LNCAP (cell line): Measurements from ENCODE around the gene N4BP3.

Source experiments
- TF ChIP-seq, protein P1 (sequence below): fragments of 450-650 bp; IDR thresholded peaks from 2 replicates; pipeline ENCODE4 v1.5.1; 2017; ENCODE audit warnings: mild to moderate bottlenecking

Gene N4BP3

DNA sequence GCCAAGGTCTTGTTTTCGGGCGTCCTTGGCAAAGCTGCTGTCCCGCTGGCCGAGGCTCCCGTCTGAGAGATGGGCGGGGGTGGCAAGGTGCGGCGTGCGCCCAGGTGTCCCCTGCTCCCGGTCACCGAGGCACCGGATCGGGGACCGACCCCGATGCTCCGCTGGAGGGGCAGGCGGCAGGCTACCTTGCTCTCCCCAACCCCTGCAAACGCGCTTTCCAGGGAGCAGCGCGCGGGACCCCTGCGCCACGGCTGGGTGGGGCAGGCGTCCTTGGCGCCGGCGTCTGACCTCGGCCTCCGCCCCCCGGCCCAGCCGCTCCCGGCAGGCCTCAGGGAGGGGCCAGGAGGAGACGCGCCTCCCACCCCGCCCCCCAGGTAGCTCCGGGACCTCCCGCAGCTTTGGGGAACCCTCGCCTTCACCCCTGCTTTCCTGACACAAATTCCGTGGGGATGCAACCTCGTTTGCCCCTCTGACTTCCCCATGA is 551 bp downstream of the N4BP3 start:
- TF ChIP-seq, protein P1, sequence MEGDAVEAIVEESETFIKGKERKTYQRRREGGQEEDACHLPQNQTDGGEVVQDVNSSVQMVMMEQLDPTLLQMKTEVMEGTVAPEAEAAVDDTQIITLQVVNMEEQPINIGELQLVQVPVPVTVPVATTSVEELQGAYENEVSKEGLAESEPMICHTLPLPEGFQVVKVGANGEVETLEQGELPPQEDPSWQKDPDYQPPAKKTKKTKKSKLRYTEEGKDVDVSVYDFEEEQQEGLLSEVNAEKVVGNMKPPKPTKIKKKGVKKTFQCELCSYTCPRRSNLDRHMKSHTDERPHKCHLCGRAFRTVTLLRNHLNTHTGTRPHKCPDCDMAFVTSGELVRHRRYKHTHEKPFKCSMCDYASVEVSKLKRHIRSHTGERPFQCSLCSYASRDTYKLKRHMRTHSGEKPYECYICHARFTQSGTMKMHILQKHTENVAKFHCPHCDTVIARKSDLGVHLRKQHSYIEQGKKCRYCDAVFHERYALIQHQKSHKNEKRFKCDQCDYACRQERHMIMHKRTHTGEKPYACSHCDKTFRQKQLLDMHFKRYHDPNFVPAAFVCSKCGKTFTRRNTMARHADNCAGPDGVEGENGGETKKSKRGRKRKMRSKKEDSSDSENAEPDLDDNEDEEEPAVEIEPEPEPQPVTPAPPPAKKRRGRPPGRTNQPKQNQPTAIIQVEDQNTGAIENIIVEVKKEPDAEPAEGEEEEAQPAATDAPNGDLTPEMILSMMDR: no peak

DNA sequence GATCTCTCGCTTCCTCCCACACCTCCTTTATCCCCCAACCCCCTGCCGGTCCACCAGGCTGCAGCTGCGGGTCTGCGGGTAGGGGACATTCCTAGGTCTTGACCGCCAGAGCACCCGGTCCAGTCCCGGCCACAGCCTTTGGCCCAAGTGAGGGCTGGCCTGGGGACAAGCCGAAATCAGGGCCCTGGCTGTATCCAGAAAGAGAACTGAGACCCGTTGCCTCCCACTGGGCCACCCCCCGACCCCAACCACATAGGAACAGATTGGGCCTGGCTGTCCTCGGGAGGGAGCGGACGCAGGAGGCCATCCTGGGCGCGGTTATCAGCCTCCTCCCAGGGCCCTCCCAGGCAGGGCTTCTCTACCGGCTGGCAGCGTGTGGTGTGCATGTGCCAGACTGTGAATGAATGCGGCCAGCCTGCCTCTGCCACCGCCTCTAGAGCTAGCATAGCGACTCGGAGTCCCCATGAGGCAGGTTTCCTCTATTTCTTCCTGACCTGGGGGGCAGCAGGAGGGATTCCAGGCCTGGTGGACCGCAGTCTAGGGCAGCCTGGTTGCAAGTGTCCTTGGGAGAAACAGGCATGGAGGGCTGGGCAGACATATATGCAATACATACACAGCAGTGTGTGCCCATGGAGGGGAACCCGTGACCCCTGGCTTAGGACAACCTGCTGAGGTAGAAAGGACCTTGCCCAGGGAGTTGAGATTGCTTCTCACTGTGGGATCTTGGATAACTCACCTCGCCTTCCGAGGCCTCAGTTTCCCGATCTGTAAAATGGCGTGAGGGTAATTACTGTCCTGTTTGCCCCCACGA is 1.2 kb downstream of the N4BP3 start:
- TF ChIP-seq, protein P1: no peak

DNA sequence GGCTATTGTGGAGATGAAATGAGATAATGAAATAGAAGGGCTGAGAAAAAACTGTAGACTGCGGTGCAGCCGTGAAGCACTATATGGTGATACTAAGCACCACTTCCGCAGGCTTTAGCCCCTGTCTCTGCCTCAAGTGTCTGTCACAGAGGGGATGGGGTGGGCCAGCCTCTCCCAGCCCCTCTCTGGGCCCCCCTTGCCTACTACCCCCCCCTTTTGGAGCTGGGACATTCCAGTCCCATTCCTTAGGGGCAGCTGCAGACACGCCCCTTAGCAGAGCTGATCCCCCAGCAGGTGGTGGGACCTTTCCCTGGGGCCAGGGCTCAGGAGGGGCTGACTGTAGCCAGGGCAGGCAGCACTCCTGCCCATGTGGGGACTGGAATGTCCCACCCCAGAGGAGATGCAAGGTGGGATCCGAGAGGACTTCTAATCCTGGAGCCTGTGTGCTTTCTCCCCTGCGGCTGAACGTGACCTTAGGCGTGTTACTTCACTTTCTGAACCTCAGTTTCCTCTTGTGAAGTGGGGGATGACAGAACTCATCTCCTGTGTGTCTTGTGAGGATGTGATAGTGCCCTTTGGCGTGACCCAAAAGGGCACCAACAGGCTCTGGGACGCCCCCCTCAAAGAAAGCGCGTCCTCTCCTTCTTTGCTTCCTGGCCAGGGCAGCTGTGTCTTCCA is 1.9 kb downstream of the N4BP3 start:
- TF ChIP-seq, protein P1: no peak

DNA sequence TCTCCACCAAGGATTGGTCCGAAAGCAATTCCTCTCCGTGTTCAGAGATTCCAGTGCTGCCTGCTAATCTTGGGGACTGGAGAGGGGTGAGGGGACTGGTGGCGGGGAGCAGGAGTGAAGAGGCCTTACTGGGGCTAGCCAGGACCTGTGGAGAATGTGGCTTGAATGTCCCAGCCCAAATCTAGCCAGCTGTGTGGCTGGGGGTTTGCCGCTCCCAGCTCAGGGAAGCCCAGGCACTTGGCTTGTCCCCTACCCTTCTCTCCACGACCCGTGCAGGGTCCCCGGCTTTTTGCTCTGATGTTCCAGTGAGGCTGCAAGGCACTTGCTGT is 2.4 kb downstream of the N4BP3 start:
- TF ChIP-seq, protein P1: no peak

DNA sequence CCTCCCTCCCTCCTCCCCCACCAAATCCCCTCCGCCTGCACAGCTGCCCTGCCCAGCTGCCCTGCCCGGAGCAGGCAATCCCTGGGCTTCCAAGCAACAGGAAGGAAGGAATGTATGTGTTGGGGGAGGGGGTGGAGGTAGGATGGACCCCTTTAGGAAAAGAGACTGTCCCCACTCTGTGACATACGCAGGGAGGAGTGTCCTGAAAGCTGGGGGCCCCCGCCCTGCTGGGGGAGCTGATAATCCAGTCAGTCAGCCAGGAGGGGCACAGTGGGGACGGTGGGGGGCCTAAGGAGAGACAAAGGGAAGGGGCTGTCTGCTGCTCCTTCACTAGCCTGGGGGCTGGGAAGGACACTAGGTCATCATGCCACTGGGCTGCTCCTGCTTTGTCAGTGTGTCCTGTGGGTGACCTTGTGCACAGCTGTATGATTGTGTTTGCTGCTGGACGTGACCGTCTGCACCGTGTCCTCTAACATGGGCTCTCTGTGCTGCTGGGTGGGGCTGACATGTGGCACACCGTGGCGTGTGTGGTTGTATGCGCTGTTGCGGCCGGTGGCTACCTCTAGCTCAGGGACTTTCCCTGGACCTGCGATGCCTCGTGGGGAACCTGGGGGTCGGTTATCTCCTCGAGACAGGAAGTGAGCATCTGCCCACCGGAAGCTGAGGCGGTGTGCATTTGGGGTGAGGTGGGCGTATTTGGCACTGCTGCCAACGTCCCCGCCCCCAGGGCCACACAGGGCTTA is 3.0 kb downstream of the N4BP3 start:
- TF ChIP-seq, protein P1: no peak

DNA sequence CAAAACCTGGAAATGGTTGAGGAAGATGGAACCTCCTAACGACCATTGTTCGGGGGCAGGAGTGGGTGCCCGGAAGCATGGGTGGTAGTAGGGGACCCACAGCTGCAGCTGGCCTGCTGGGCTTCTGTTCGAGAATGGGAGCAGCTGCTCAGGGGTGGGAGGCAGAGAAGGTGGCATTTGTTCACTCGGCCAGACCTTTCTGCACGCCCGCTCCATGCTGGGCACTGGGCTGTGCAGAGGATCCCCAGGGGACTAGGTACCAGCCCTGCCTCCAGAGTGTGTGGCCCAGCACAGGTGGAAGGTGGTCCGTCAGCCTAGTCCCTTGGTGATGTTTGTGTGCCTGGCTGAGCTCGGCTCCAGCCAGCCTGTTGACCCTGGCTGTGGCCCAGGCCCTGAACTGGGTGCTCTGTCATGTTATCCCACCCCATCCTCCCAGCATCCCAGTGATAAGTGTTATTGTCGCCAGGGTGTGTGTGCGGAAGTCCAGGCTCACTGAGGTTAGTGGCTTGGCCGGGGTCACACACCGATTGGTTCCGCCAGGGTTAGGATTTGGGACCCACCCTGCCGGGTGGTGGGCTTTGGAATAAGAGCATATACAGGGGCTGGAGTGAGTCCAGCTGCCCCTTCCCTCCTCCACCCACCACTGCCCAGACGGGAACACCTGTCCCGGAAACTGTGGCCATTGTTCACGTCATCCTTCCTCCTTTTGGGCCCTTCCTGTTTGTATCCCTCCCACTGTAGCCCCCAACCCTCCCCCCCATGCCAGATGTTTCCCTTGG is 4.8 kb downstream of the N4BP3 start:
- TF ChIP-seq, protein P1: no peak
